Esophagus squamous epithelium (tissue), 5 donors: Measurements from ENCODE around the gene SUGT1. TPM values are rescaled to one million over a fixed set of nuclear protein-coding genes. Genes with fewer than 3 reads are reported as not detected.

ENCODE experiments used
- DNase-seq: peaks from one replicate; lab custom pipeline; 2025; lab: John Stamatoyannopoulos, UW
- H3K27ac ChIP-seq, 4 donors: fragments of 200-600 bp; sonication (generic); one replicate each; pipeline ENCODE4 v1.5.1; 2016 to 2019; ENCODE audit warnings: mild to moderate bottlenecking in 1 of 4
- H3K27me3 ChIP-seq, 4 donors: fragments of 200-600 bp; sonication (generic); 1 replicate in 3 of 4; 2 replicates in 1 of 4; pipeline versions ENCODE4 v1.5.1 to v1.6.0; 2017 to 2021; ENCODE audit warnings: antibody characterized with exemption in 1 of 4
- H3K36me3 ChIP-seq, 3 donors: fragments of 200-600 bp; sonication (generic); one replicate each; pipeline ENCODE4 v1.5.1; 2016 to 2019
- H3K4me1 ChIP-seq, 3 donors: fragments of 200-600 bp; sonication (generic); one replicate each; pipeline ENCODE4 v1.5.1; 2017 to 2019
- H3K4me3 ChIP-seq, 4 donors: fragments of 200-600 bp; sonication (generic); 1 replicate in 3 of 4; 2 replicates in 1 of 4; pipeline ENCODE4 v1.5.1; 2016 to 2019; ENCODE audit warnings: mild to moderate bottlenecking in 2 of 4, moderate library complexity in 1 of 4
- H3K9me3 ChIP-seq, 3 donors: fragments of 200-600 bp; sonication (generic); one replicate each; pipeline ENCODE4 v1.5.1; 2016 to 2019
- CTCF ChIP-seq, 6 experiments: fragments of 450-650 bp in 4 of 6; fragments of 200-600 bp in 2 of 6; sonication (generic) in 2 of 6; IDR thresholded peaks; one replicate each; pipeline ENCODE4 v1.5.1; 2016 to 2019; ENCODE audit warnings: antibody characterized with exemption in 6 of 6, mild to moderate bottlenecking in 4 of 6, moderate library complexity in 4 of 6
- POLR2A ChIP-seq, 4 donors: fragments of 450-650 bp; IDR thresholded peaks; one replicate each; pipeline ENCODE4 v1.6.1; 2017; ENCODE audit warnings: antibody characterized with exemption in 4 of 4, mild to moderate bottlenecking in 4 of 4, moderate library complexity in 3 of 4
- WGBS, 2 donors: methylation state at CpG; one replicate each; pipeline ENCODE4 v1.1.5; 2018; 5-methylcytosine and 5-hydroxymethylcytosine counted together
- intact Hi-C: fragments of 100-400 bp; cut with DNase I; formaldehyde crosslinking; loops from one replicate; pipeline ENCODE4 v1.15.0; 2022
- total RNA-seq, 4 donors: library from RNA; depleted of rRNA; stranded (reverse); fragments of >200 nt; gene quantifications; one replicate each; pipeline ENCODE4 v1.1.0, GENCODE V29; 2016
- donor health status: DM: yes; HTN: yes; CAD: no.

Gene SUGT1
- total RNA-seq, 4 donors from 2014 or later = 22.1 to 35.8 (median 30.7) TPM

- no peaks in the 10 kb centered on the region for H3K4me1 ChIP-seq
- H3K9me3 ChIP-seq = no peaks in the 10 kb centered on the region
- TF ChIP-seq POLR2A (IDR thresholded peaks at IDR 0.05) (no peak), CTCF (IDR thresholded peaks at IDR 0.05) (no peak)
- H3K36me3 ChIP-seq = no peaks in the 10 kb centered on the region
- H3K27me3 ChIP-seq = peaks cover 0 to 56% (median 2%) of the 10 kb centered on the region in 4 donors
- DNase-seq = no peak
- intact Hi-C loops = no loop called here
- 49 to 56% methylated on average over 6 of the region's 6 CpGs for WGBS, 2 donors
- H3K4me3 ChIP-seq = no peak overlapping the region
- H3K27ac ChIP-seq = no peak overlapping the region
These were observed 92.3 kb downstream of the SUGT1 start for GRCh38 chr13:52744842-52745375.

- TF ChIP-seq CTCF (IDR thresholded peaks at IDR 0.05) (no peak), POLR2A (IDR thresholded peaks at IDR 0.05) (no peak)
- no peak for DNase-seq
- Histone ChIP-seq H3K36me3 (no peaks in the 10 kb centered on the region), H3K4me3 (no peak overlapping the region), H3K9me3 (no peaks in the 10 kb centered on the region), H3K4me1 (no peaks in the 10 kb centered on the region), H3K27ac (no peak overlapping the region), H3K27me3 (peaks cover 0 to 56% (median 0%) of the 10 kb centered on the region in 4 donors)
- intact Hi-C loops = no loop called here
- 38 to 56% methylated on average over 3 of the region's 3 CpGs for WGBS, 2 donors
These were observed 93.5 kb downstream of the SUGT1 start for GRCh38 chr13:52746141-52746540.

- H3K9me3 ChIP-seq = no peaks in the 10 kb centered on the region
- TF ChIP-seq CTCF (IDR thresholded peaks at IDR 0.05) = no peak
- no peak for TF ChIP-seq POLR2A (IDR thresholded peaks at IDR 0.05)
- peaks cover 0 to 41% (median 0%) of the 10 kb centered on the region in 4 donors for H3K27me3 ChIP-seq
- no peak for DNase-seq
- intact Hi-C loops = no loop called here
- no peak overlapping the region for H3K27ac ChIP-seq
- H3K36me3 ChIP-seq = no peaks in the 10 kb centered on the region
- WGBS, 2 donors = 49% methylated on average over 5 of the region's 5 CpGs
- H3K4me3 ChIP-seq = no peak overlapping the region
- no peaks in the 10 kb centered on the region for H3K4me1 ChIP-seq
These were observed 96.8 kb downstream of the SUGT1 start for GRCh38 chr13:52749419-52749818.

Other genes with a start within 250 kb of the SUGT1 start
- gene THSD1, start 246.7 kb upstream of the SUGT1 start, total RNA-seq = 1 to 10 TPM in 3 of 4 donors, under 1 TPM in 1; 0.64 to 7.3 (median 4.8) TPM
- gene VPS36, start 202.2 kb upstream of the SUGT1 start, total RNA-seq = 10 to 100 TPM; 36.6 to 61.2 (median 46.2) TPM
- gene CKAP2, start 197.4 kb upstream of the SUGT1 start, total RNA-seq = 10 to 100 TPM; 11.5 to 39.9 (median 21.4) TPM
- gene HNRNPA1L2, start 10.4 kb upstream of the SUGT1 start, total RNA-seq = 1 to 10 TPM; 1.9 to 6.9 (median 2.3) TPM
- gene CNMD, start 87.0 kb downstream of the SUGT1 start, total RNA-seq = not detected
- not detected for gene PCDH8, start 195.8 kb downstream of the SUGT1 start, total RNA-seq